DOHH2 (cell line): ENCODE data around the gene ZBTB47.

Source experiments
- H3F3A ChIP-seq: fragments of 200-600 bp; sonication (generic), shearing (Covaris generic); 2 replicates; pipeline ENCODE4 v1.6.0; 2016; ENCODE audit warnings: antibody characterized with exemption, mild to moderate bottlenecking; ENCODE audit not compliant: control insufficient read depth, insufficient read depth
- H3K27ac ChIP-seq: fragments of 200-600 bp; sonication (generic); 2 replicates; pipeline ENCODE4 v1.5.1; 2014; ENCODE audit warnings: low read depth, mild to moderate bottlenecking, low read length, moderate library complexity
- H3K27me3 ChIP-seq: fragments of 200-600 bp; sonication (generic); 2 replicates; pipeline ENCODE4 v1.6.1; 2014; ENCODE audit warnings: mild to moderate bottlenecking, low read length, mixed read lengths; ENCODE audit not compliant: control insufficient read depth
- H3K36me3 ChIP-seq: fragments of 200-600 bp; sonication (generic); 2 replicates; pipeline ENCODE4 v1.6.1; 2014; ENCODE audit warnings: mild to moderate bottlenecking, low read length, moderate library complexity, mixed read lengths; ENCODE audit not compliant: control insufficient read depth
- H3K4me1 ChIP-seq: fragments of 200-600 bp; sonication (generic); 2 replicates; pipeline ENCODE4 v1.6.1; 2014; ENCODE audit warnings: mild to moderate bottlenecking, low read length, mixed read lengths; ENCODE audit not compliant: control insufficient read depth
- H3K4me2 ChIP-seq: fragments of 200-600 bp; sonication (generic); 2 replicates; pipeline ENCODE4 v1.6.0; 2014; ENCODE audit warnings: mild to moderate bottlenecking, low read length, moderate library complexity
- H3K4me3 ChIP-seq: fragments of 200-600 bp; sonication (generic); 2 replicates; pipeline ENCODE4 v1.5.1; 2014; ENCODE audit warnings: mild to moderate bottlenecking, low read length, mixed read lengths
- H3K79me2 ChIP-seq: fragments of 200-600 bp; sonication (generic); 2 replicates; pipeline ENCODE4 v1.6.1; 2014; ENCODE audit warnings: mild to moderate bottlenecking, low read length, mixed read lengths; ENCODE audit not compliant: control insufficient read depth
- H3K9me2 ChIP-seq: fragments of 200-600 bp; sonication (generic); replicated peaks from 2 replicates; pipeline ENCODE4 v1.6.1; 2014; ENCODE audit warnings: mild to moderate bottlenecking, low read length, mixed read lengths; ENCODE audit not compliant: control insufficient read depth
- H3K9me3 ChIP-seq: fragments of 200-600 bp; sonication (generic); 2 replicates; pipeline ENCODE4 v1.6.1; 2014; ENCODE audit warnings: antibody characterized with exemption, low read length, mixed read lengths; ENCODE audit not compliant: control insufficient read depth, insufficient read depth
- H4K20me1 ChIP-seq: fragments of 200-600 bp; sonication (generic); 2 replicates; pipeline ENCODE4 v1.6.0; 2014; ENCODE audit warnings: low read depth, mild to moderate bottlenecking, antibody characterized with exemption, low read length, moderate library complexity; ENCODE audit not compliant: control insufficient read depth, insufficient read depth
- EZH2phosphoT487 ChIP-seq: fragments of 200-600 bp; sonication (generic); IDR thresholded peaks from 2 replicates; pipeline ENCODE4 v1.6.1; 2017; ENCODE audit warnings: borderline replicate concordance, mild to moderate bottlenecking, antibody characterized with exemption, low read length, moderate library complexity, mixed read lengths
- TF ChIP-seq, protein P1 (sequence below): fragments of 200-600 bp; sonication (generic); IDR thresholded peaks from one replicate; pipeline ENCODE4 v1.5.1; 2014; ENCODE audit warnings: antibody characterized with exemption, mild to moderate bottlenecking, low read depth, low read length; ENCODE audit not compliant: poor library complexity, severe bottlenecking

ZBTB47 gene

DNA sequence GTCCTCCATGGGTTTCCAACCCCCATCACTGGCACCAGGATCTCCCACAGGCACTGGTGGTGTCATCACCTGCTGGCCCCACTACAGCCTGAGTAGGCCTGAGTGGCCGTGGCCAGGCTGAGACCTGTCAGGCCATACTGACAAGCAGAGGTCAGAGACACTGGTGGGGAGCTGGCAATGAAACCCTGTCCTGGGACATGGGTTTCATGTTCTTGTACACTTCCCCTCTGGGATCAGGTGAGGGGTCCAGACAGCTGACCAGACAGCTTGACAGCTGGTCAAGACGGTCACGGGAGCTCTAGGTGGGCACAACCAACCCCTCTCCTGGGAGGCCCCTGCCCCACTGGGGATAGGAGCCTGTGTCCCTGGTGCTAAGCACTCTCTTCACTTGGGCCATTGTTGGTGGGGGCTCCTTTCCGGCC lies 13.1 kb downstream of the ZBTB47 start:
- Histone ChIP-seq H3K4me3 (no peak overlapping the region), H3K9me2 (no peaks in the 10 kb centered on the region), H3K27ac (no peak overlapping the region), H3K4me2 (no peak overlapping the region), H3K4me1 (peaks cover 8% of the 10 kb centered on the region), H4K20me1 (no peaks in the 10 kb centered on the region), H3K27me3 (no peaks in the 10 kb centered on the region), H3K9me3 (no peaks in the 10 kb centered on the region; the same call in 1 of the 2 replicates), H3K36me3 (no peaks in the 10 kb centered on the region), H3K79me2 (no peaks in the 10 kb centered on the region), H3F3A (no peaks in the 10 kb centered on the region)
- no peak for TF ChIP-seq EZH2phosphoT487
- TF ChIP-seq, protein P1, sequence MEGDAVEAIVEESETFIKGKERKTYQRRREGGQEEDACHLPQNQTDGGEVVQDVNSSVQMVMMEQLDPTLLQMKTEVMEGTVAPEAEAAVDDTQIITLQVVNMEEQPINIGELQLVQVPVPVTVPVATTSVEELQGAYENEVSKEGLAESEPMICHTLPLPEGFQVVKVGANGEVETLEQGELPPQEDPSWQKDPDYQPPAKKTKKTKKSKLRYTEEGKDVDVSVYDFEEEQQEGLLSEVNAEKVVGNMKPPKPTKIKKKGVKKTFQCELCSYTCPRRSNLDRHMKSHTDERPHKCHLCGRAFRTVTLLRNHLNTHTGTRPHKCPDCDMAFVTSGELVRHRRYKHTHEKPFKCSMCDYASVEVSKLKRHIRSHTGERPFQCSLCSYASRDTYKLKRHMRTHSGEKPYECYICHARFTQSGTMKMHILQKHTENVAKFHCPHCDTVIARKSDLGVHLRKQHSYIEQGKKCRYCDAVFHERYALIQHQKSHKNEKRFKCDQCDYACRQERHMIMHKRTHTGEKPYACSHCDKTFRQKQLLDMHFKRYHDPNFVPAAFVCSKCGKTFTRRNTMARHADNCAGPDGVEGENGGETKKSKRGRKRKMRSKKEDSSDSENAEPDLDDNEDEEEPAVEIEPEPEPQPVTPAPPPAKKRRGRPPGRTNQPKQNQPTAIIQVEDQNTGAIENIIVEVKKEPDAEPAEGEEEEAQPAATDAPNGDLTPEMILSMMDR, result no peak

DNA sequence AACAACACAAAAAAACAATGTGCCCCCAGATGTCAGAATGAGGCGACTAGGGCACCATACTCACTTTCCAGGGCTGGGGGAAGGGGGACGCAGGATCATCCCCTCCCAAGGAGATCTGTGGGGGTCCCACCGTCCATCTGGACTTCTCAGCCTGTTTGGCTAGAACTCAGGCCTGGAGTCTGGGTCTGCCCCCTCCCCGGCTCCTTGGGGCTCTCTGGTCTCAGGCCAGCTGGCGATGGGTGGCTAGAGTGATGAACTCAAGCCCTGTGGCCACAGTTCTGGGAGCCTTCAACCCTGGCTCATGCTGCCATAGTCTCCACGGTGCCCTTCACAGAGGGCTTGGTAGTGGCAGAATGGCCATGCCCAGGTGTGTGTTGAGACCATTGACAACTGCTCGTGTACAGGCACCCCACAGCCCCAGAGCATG lies 13.6 kb downstream of the ZBTB47 start:
- Histone ChIP-seq H3K9me2 (no peaks in the 10 kb centered on the region; the same call in 1 of the 2 replicates), H3K9me3 (no peaks in the 10 kb centered on the region; the same call in 1 of the 2 replicates), H3K36me3 (no peaks in the 10 kb centered on the region), H3K4me3 (no peak overlapping the region), H3K4me1 (peaks cover 8% of the 10 kb centered on the region), H3K27ac (no peak overlapping the region), H3K4me2 (no peak overlapping the region), H3K79me2 (no peaks in the 10 kb centered on the region), H3K27me3 (no peaks in the 10 kb centered on the region), H4K20me1 (no peaks in the 10 kb centered on the region), H3F3A (no peaks in the 10 kb centered on the region)
- TF ChIP-seq, protein P1, result no peak
- no peak for TF ChIP-seq EZH2phosphoT487

DNA sequence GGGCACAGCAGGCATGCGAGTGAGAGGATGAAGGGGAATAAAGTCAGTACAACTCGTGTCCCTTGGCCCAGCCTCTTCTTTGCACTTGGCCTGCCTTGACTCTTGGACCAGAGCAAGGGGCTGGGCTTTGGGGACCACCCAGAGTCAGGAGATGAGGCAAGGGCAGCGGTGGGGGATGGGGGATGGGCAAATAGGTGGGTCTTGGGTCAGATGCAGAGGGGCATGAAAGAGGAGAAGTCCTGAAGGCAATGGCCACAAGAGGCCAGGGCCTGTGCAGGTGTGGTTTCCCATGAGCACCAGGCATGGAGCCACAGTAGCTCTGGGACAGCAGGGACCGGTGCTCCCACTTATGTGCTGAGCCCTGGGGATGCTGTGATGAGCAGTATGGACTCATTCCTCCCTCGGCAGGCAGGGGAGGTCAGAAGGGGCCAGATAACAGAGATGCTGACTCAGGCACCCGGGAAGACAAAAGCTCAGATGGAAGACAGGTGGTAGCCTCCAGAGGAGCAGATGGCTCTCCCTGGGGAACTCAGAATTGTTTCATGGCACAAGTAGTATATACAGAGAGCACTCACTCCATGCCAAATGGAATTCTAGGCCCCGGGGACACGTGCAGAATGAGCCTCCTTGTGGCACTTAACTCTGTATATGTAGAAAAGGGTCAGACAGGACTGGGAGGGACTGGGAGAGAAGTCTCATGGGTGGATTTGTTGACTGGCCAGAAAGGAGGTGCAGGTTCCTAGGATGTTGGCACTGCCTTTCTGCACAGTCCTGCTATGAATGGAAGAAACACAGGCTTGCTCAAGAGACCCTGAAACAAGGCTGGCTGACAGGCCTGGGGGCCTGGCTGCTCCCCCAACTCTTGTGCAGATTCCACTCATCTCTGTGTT lies 14.3 kb downstream of the ZBTB47 start:
- Histone ChIP-seq H3K9me2 (no peaks in the 10 kb centered on the region; the same call in 1 of the 2 replicates), H3K79me2 (no peaks in the 10 kb centered on the region), H3K4me3 (no peak overlapping the region), H3K4me1 (peaks cover 8% of the 10 kb centered on the region), H3K4me2 (no peak overlapping the region), H3K27ac (no peak overlapping the region), H3K9me3 (no peaks in the 10 kb centered on the region; the same call in 1 of the 2 replicates), H4K20me1 (no peaks in the 10 kb centered on the region), H3K36me3 (no peaks in the 10 kb centered on the region), H3F3A (no peaks in the 10 kb centered on the region), H3K27me3 (no peaks in the 10 kb centered on the region)
- no peak for TF ChIP-seq EZH2phosphoT487
- TF ChIP-seq, protein P1, result no peak
